Testis (tissue), 3 donors: ENCODE measurements around the gene REXO4. TPM values are rescaled to one million over a fixed set of nuclear protein-coding genes. Genes with fewer than 3 reads are reported as not detected.

Experiments used
- DNase-seq: peaks from one replicate; pipeline ENCODE4 v3.0.0-alpha.2; 2019
- H3K27ac ChIP-seq, 2 donors: fragments of 200-600 bp; sonication (generic); one replicate each; pipeline ENCODE4 v1.5.1; 2019
- H3K27me3 ChIP-seq: fragments of 200-600 bp; sonication (generic); one replicate; pipeline ENCODE4 v1.5.1; 2019
- H3K36me3 ChIP-seq: fragments of 200-600 bp; sonication (generic); one replicate; pipeline ENCODE4 v1.5.1; 2017; ENCODE audit warnings: low read depth; ENCODE audit errors: missing control alignments
- H3K4me1 ChIP-seq: fragments of 200-600 bp; sonication (generic); one replicate; pipeline ENCODE4 v1.5.1; 2019
- H3K4me3 ChIP-seq, 2 donors: fragments of 200-600 bp; sonication (generic); one replicate each; pipeline ENCODE4 v1.5.1; 2017 to 2019
- H3K9me3 ChIP-seq: fragments of 200-600 bp; sonication (generic); one replicate; pipeline ENCODE4 v1.5.1; 2017
- CTCF ChIP-seq, 3 experiments: fragments of 450-650 bp in 2 of 3; fragments of 200-600 bp in 1 of 3; sonication (generic) in 1 of 3; IDR thresholded peaks; one replicate each; pipeline ENCODE4 v1.5.1; 2016 to 2019; ENCODE audit warnings: antibody characterized with exemption in 3 of 3, mild to moderate bottlenecking in 2 of 3, moderate library complexity in 1 of 3
- POLR2A ChIP-seq: fragments of 450-650 bp; IDR thresholded peaks from one replicate; pipeline ENCODE4 v1.6.1; 2017; ENCODE audit warnings: antibody characterized with exemption, mild to moderate bottlenecking, moderate library complexity
- WGBS, 2 donors: methylation state at CpG; one replicate each; pipeline ENCODE4 v1.1.5; 2018; 5-methylcytosine and 5-hydroxymethylcytosine counted together
- intact Hi-C: fragments of 100-400 bp; cut with DNase I; formaldehyde crosslinking; loops from one replicate; pipeline ENCODE4 v1.15.1; 2023; ENCODE audit warnings: low total_unique reads
- polyA plus RNA-seq: library from polyadenylated mRNA; stranded (reverse); fragments of 350-450 nt; fragmentation: Illumina TruSeq; extraction: RNeasy Lipid Tissue Mini Kit (QIAGEN cat#74804); gene quantifications from one replicate; pipeline ENCODE4 v1.2.3, GENCODE V29; 2014; ENCODE audit warnings: low read depth, low replicate concordance; ENCODE audit not compliant: insufficient read depth
- total RNA-seq, 2 donors: library from RNA; depleted of rRNA; stranded (reverse); fragments of >200 nt; gene quantifications; one replicate each; pipeline ENCODE4 v1.2.3, GENCODE V29; 2016

The REXO4 gene
- total and polyA plus RNA-seq, 3 donors from 2014 or later, result 31.4 to 36.7 (median 31.5) TPM

- H3K27me3 ChIP-seq, result no peaks in the 10 kb centered on the region
- intact Hi-C loops, result no loop called here
- TF ChIP-seq POLR2A (no peak), CTCF (IDR thresholded peaks at IDR 0.05) (no peak)
- H3K4me3 ChIP-seq, result no peak overlapping the region
- no peaks in the 10 kb centered on the region for H3K9me3 ChIP-seq
- H3K27ac ChIP-seq, result no peak overlapping the region
- 94 to 95% methylated on average over 3 of the region's 3 CpGs for WGBS, 2 donors
- H3K4me1 ChIP-seq, result no peaks in the 10 kb centered on the region
- no peaks in the 10 kb centered on the region for H3K36me3 ChIP-seq
- DNase-seq, result no peak
Measured at GRCh38 chr9:133383438-133383837, 34.4 kb downstream of the REXO4 start.

- H3K27ac ChIP-seq, result no peak overlapping the region
- no peaks in the 10 kb centered on the region for H3K4me1 ChIP-seq
- H3K27me3 ChIP-seq, result no peaks in the 10 kb centered on the region
- intact Hi-C loops, result no loop called here
- no peak for DNase-seq
- no peaks in the 10 kb centered on the region for H3K9me3 ChIP-seq
- no peaks in the 10 kb centered on the region for H3K36me3 ChIP-seq
- TF ChIP-seq CTCF (IDR thresholded peaks at IDR 0.05) (no peak), POLR2A (no peak)
- H3K4me3 ChIP-seq, result no peak overlapping the region
- 93 to 97% methylated on average over 4 of the region's 4 CpGs for WGBS, 2 donors
Measured at GRCh38 chr9:133382507-133383141, 35.2 kb downstream of the REXO4 start.

- 68 to 83% methylated on average over 4 of the region's 4 CpGs for WGBS, 2 donors
- H3K4me1 ChIP-seq, result peaks cover 4% of the 10 kb centered on the region
- H3K27ac ChIP-seq, result no peak overlapping the region
- DNase-seq, result no peak
- no peaks in the 10 kb centered on the region for H3K36me3 ChIP-seq
- no peaks in the 10 kb centered on the region for H3K27me3 ChIP-seq
- H3K4me3 ChIP-seq, result no peak overlapping the region
- H3K9me3 ChIP-seq, result no peaks in the 10 kb centered on the region
- intact Hi-C loops, result no loop called here
- no peak for TF ChIP-seq CTCF (IDR thresholded peaks at IDR 0.05)
- no peak for TF ChIP-seq POLR2A
Measured at GRCh38 chr9:133380734-133381133, 37.1 kb downstream of the REXO4 start.

GRCh38 chr9:133379153-133380086 lies 38.4 kb downstream of the REXO4 start:
- Histone ChIP-seq H3K4me3 (no peak overlapping the region), H3K4me1 (peaks cover 8% of the 10 kb centered on the region), H3K36me3 (no peaks in the 10 kb centered on the region), H3K9me3 (no peaks in the 10 kb centered on the region), H3K27me3 (no peaks in the 10 kb centered on the region), H3K27ac (no peak overlapping the region)
- no peak for TF ChIP-seq POLR2A
- no peak for TF ChIP-seq CTCF (IDR thresholded peaks at IDR 0.05)
- intact Hi-C loops, result no loop called here
- no peak for DNase-seq
- 87 to 90% methylated on average over 10 to 14 of the region's 14 CpGs for WGBS, 2 donors
